Measurements from ENCODE around the gene CLMP. TPM values are rescaled to one million over a fixed set of nuclear protein-coding genes. Genes with fewer than 3 reads are reported as not detected.

Gene CLMP
- total RNA-seq, 1 donor from 2014 or later = 24.2 TPM

GRCh38 chr11:123033895-123034294 lies 161.2 kb downstream of the CLMP start:
- Mint-ChIP-seq H3K4me3 (ENCODE audit: unreplicated experiment) (no peak overlapping the region), H3K36me3 (ENCODE audit: unreplicated experiment) (no peaks in the 10 kb centered on the region), H3K9me3 (ENCODE audit: unreplicated experiment) (no peaks in the 10 kb centered on the region), H3K27ac (ENCODE audit: unreplicated experiment) (no peak overlapping the region), H3K4me1 (ENCODE audit: low read depth, unreplicated experiment) (no peaks in the 10 kb centered on the region), H3K27me3 (ENCODE audit: unreplicated experiment) (peaks cover 2% of the 10 kb centered on the region)
- TF ChIP-seq CTCF (IDR thresholded peaks at IDR 0.05; ENCODE audit: partially characterized antibody, unreplicated experiment) = no peak
- DNase-seq = no peak

- no peak for DNase-seq
- peaks cover 1% of the 10 kb centered on the region for H3K9me3 Mint-ChIP-seq (ENCODE audit: unreplicated experiment)
- no peak overlapping the region for H3K4me3 Mint-ChIP-seq (ENCODE audit: unreplicated experiment)
- no peaks in the 10 kb centered on the region for H3K4me1 Mint-ChIP-seq (ENCODE audit: low read depth, unreplicated experiment)
- no peak overlapping the region for H3K27ac Mint-ChIP-seq (ENCODE audit: unreplicated experiment)
- H3K36me3 Mint-ChIP-seq (ENCODE audit: unreplicated experiment) = no peaks in the 10 kb centered on the region
- H3K27me3 Mint-ChIP-seq (ENCODE audit: unreplicated experiment) = peaks cover 2% of the 10 kb centered on the region
- no peak for TF ChIP-seq CTCF (IDR thresholded peaks at IDR 0.05; ENCODE audit: partially characterized antibody, unreplicated experiment)
These were observed 164.5 kb downstream of the CLMP start for GRCh38 chr11:123030517-123030916.

- H3K9me3 Mint-ChIP-seq (ENCODE audit: unreplicated experiment) = peaks cover 2% of the 10 kb centered on the region
- H3K4me1 Mint-ChIP-seq (ENCODE audit: low read depth, unreplicated experiment) = no peaks in the 10 kb centered on the region
- H3K27me3 Mint-ChIP-seq (ENCODE audit: unreplicated experiment) = peaks cover 1% of the 10 kb centered on the region
- peak; percentile 39 for DNase-seq
- no peaks in the 10 kb centered on the region for H3K36me3 Mint-ChIP-seq (ENCODE audit: unreplicated experiment)
- peak; percentile 39 for TF ChIP-seq CTCF (IDR thresholded peaks at IDR 0.05; ENCODE audit: partially characterized antibody, unreplicated experiment)
- no peak overlapping the region for H3K27ac Mint-ChIP-seq (ENCODE audit: unreplicated experiment)
- H3K4me3 Mint-ChIP-seq (ENCODE audit: unreplicated experiment) = no peak overlapping the region
These were observed 174.1 kb downstream of the CLMP start for GRCh38 chr11:123020968-123021367.

Other genes starting within 250 kb of the CLMP start
- gene BSX, start 213.4 kb downstream of the CLMP start, total RNA-seq (ENCODE audit: unreplicated experiment) = not detected
- 1,228 TPM for gene HSPA8, start 133.1 kb downstream of the CLMP start, total RNA-seq (ENCODE audit: unreplicated experiment)
- gene GRAMD1B, start 235.0 kb upstream of the CLMP start, total RNA-seq (ENCODE audit: unreplicated experiment) = 12.2 TPM

Measured in glutamatergic neuron (in vitro differentiated cells).